A549 (cell line): Measurements from ENCODE around the gene EDA.

ENCODE experiments used
- BHLHE40 ChIP-seq: IDR thresholded peaks from 2 replicates; pipeline ENCODE4 v1.6.1; 2012; ENCODE audit warnings: low read depth, low read length, inconsistent platforms
- CHD4 ChIP-seq: fragments of 200-600 bp; sonication (generic); IDR thresholded peaks from 2 replicates; pipeline ENCODE4 v1.6.1; 2016; ENCODE audit warnings: antibody characterized with exemption, mild to moderate bottlenecking, borderline replicate concordance
- CTCF ChIP-seq: fragments of >200 bp; sonication (Bioruptor Twin); formaldehyde crosslinking; IDR thresholded peaks from 3 replicates; pipeline ENCODE4 v1.5.1; 2016
- EHMT2 ChIP-seq: fragments of 200-600 bp; sonication (generic); IDR thresholded peaks from 2 replicates; pipeline ENCODE4 v1.6.1; 2016; ENCODE audit warnings: antibody characterized with exemption, low read depth, mild to moderate bottlenecking, moderate library complexity
- ELK1 ChIP-seq: fragments of 150-350 bp; IDR thresholded peaks from 2 replicates; pipeline ENCODE4 v1.6.1; 2014; ENCODE audit warnings: low read depth, mild to moderate bottlenecking, low read length
- HOXA7 ChIP-seq: fragments of 250-450 bp; sonication (Bioruptor Pico); IDR thresholded peaks from 2 replicates; pipeline ENCODE4 v1.5.0; 2020; ENCODE audit warnings: mild to moderate bottlenecking, moderate library complexity
- JUNB ChIP-seq: fragments of >200 bp; sonication (Bioruptor Twin); formaldehyde crosslinking; IDR thresholded peaks from 2 replicates; pipeline ENCODE4 v1.6.1; 2016
- KDM5A ChIP-seq: fragments of 200-600 bp; sonication (generic); IDR thresholded peaks from 2 replicates; pipeline ENCODE4 v1.6.1; 2016; ENCODE audit warnings: antibody characterized with exemption, mild to moderate bottlenecking
- MAX ChIP-seq: IDR thresholded peaks from 2 replicates; pipeline ENCODE4 v1.6.1; 2012
- MAZ ChIP-seq: fragments of 150-350 bp; IDR thresholded peaks from 2 replicates; pipeline ENCODE4 v1.6.1; 2014; ENCODE audit warnings: antibody characterized with exemption, low read depth, low read length, borderline replicate concordance
- POLR2A ChIP-seq: IDR thresholded peaks from 2 replicates; pipeline ENCODE4 v1.6.1; 2012; ENCODE audit warnings: mild to moderate bottlenecking, low read length
- RNF2 ChIP-seq: fragments of 200-600 bp; sonication (generic); IDR thresholded peaks from 2 replicates; pipeline ENCODE4 v1.6.1; 2016; ENCODE audit warnings: low read depth, mild to moderate bottlenecking, antibody characterized with exemption, moderate library complexity, borderline replicate concordance

GRCh38 chrX:69948276-69948797 lies 332.4 kb downstream of the EDA start:
- TF ChIP-seq CTCF (no peak), BHLHE40 (no peak), MAZ (no peak), POLR2A (no peak), CHD4 (no peak), MAX (no peak), JUNB (no peak), KDM5A (no peak), ELK1 (no peak), RNF2 (no peak), EHMT2 (no peak), HOXA7 (CRISPR knock-in tag) (no peak)
